22Rv1 (cell line): ENCODE results near the gene GRIK4.

ENCODE experiments used
- ZFX ChIP-seq: fragments of 450-650 bp; IDR thresholded peaks from 2 replicates; pipeline ENCODE4 v1.6.1; 2017; ENCODE audit warnings: antibody characterized with exemption, borderline replicate concordance
- TF ChIP-seq, protein P1 (sequence below): fragments of 450-650 bp; IDR thresholded peaks from 2 replicates; pipeline ENCODE4 v1.5.1; 2017; ENCODE audit warnings: mild to moderate bottlenecking

DNA sequence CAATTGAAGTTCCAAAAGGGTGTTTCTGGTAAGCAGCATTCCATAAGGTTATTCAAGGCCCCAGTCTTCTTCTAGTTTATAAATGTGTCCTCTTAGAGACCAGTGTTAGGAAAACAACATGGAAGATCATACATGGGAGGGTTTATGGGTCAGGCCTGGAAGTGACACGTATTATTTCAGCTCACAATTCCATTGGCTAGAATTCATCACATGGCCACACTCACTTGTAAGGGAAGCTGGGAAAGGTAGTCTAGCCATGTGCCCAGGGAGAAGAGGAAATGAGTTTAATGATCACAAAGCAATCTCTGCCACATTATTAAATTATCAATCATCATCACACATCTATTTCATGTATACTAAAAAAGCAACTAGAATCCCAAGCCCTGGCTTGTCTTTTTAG, 330.6 kb downstream of the GRIK4 start:
- TF ChIP-seq, protein P1, sequence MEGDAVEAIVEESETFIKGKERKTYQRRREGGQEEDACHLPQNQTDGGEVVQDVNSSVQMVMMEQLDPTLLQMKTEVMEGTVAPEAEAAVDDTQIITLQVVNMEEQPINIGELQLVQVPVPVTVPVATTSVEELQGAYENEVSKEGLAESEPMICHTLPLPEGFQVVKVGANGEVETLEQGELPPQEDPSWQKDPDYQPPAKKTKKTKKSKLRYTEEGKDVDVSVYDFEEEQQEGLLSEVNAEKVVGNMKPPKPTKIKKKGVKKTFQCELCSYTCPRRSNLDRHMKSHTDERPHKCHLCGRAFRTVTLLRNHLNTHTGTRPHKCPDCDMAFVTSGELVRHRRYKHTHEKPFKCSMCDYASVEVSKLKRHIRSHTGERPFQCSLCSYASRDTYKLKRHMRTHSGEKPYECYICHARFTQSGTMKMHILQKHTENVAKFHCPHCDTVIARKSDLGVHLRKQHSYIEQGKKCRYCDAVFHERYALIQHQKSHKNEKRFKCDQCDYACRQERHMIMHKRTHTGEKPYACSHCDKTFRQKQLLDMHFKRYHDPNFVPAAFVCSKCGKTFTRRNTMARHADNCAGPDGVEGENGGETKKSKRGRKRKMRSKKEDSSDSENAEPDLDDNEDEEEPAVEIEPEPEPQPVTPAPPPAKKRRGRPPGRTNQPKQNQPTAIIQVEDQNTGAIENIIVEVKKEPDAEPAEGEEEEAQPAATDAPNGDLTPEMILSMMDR, result no peak
- TF ChIP-seq ZFX, result no peak
